Fibroblast of the conjunctiva (primary cell): ENCODE data around the gene NPL.

Experiments used
- DNase-seq: peaks from one replicate; pipeline ENCODE4 v3.0.0-alpha.2; 2010; ENCODE audit warnings: low read depth

Gene NPL

DNA sequence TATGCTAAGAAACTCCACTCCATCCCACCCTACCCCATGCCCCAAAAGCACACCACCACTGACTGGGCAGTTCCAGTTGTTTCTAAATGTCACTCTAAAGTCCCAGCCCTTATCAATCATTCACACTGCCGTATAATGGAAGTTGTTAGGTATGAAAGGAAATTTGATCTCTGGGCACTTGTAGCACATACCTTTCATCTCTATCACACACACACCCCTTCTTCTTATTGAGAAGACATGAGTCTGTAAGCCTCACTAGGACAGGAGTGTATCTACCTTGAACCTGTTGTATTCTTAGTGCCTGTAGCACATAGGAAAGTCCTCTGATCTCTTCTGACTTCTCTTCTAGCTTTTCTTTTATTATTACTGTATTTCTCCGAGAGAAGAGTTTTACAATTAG, 27.3 kb downstream of the NPL start:
- DNase-seq, result no peak

DNA sequence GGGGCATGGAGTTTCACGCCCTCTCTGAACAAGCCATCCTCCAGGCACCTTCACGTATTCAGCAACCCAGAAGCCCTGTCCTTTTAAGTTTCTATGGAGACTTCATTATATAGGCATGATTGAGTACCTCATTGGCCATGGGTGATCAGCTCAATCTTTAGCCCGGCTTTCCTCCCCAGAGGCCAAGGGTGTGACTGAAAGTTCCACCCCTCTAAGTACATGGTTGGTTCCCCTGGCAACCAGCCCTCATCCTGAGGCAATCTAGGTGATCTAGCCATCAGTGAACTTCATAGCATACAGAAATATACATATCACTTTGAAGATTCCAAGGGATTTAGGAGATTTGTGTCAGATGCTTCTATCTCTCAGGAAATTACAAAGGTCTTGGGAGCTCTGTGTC, 28.2 kb downstream of the NPL start:
- no peak for DNase-seq

DNA sequence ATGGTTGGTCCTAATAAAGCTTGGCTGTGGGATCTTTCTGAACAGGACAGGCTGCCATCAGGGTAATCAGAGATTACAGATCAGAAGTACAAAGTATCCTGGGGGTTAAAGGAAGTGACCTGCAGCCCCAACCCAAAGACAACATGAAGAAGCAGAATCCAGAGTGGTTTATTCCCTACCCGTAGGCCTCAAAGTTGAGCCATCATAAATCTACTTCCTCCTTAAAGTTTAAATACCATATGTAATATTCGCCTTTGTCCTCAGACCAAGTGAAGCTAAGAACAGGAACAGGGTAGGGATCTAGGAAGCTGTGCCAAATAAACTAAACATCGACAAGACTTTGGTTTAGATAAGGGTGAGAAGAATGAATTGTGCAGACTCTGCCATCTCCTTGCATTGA, 33.6 kb downstream of the NPL start:
- no peak for DNase-seq

DNA sequence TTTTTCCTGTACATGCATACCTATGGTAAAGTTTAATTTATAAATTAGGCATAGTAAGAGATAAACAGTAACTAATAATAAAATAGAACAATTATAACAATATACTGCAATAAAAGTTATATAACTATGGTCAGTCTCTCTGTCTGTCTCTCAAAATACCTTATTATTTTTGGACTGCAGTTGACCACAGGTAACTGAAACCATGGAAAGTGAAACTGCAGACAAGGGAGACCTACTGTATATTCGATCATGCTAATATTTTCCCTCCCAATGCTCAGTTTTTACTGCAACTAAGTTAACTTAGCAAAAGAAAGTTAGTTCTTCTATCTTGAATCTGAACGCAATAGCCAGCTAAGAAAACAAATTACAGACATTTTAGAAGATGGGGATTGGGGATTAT, 37.3 kb downstream of the NPL start:
- DNase-seq, result no peak

DNA sequence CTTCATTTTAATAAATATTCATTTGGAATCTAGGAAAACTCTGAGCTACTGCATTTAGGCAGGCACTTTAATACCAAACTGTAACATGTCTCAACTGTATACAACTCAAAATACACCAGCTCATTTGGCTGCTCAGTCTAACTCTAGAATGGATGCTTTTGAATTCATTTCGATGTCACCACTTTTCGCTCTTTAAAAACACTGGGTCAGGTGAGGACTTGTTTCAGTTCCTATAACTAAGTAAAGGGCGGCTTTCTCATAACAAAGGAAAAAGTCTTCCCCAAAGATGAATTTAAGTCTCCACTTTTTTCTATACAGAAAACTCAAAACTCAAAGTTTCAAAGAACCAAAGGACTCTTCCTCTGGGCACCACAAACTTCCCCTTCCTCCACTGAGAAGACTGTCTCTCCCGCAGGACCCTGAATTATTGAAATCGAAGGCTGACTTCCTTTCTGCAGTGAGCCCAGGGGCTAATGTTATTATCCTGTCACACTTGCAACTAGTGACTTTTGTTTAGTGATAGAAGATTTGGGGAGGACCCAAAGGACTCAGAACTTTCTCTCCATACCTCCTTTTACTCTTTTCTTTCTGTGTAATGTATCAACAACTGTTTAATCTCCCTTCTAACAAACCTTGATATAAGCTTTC, 39.8 kb downstream of the NPL start:
- DNase-seq, result no peak

DNA sequence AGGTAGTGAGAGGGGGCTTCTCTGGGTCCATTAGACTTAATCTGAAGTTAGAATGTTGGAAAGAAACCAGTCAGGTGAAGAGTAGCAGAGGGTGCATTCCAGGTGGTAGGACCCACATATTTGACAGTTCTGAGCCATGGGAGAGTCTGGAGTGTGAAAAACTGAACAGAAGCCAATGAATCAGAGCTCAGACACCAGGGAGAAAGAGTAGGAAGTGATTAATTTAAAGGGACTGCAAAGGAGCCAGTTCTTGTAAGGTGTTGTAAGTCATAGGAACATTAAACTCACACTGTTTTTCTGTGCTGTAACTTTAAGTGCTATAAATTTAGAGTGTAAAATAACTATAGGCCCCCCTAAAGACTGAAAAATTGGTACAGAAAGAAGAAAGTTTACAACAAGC, 43.7 kb downstream of the NPL start:
- DNase-seq, result no peak

DNA sequence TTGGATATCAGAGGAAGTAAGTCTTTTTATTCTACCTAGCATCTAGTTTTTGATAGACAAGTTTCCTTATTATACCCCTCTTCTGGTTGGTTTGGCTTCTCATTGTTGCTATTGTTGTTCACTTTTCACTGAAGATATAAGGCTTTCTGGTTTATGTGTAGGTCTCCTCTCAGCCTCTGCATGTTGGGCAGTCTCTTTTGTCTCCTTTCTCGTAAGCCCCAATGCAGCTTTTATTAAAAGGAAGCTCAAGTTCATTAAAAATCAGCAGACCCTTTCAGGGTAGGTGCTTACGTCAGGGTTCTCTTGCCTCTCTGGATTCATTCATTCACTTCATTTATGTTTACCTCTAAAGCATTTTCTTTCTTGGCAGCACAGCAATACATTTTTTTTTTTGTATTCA, 44.8 kb downstream of the NPL start:
- DNase-seq, result no peak

DNA sequence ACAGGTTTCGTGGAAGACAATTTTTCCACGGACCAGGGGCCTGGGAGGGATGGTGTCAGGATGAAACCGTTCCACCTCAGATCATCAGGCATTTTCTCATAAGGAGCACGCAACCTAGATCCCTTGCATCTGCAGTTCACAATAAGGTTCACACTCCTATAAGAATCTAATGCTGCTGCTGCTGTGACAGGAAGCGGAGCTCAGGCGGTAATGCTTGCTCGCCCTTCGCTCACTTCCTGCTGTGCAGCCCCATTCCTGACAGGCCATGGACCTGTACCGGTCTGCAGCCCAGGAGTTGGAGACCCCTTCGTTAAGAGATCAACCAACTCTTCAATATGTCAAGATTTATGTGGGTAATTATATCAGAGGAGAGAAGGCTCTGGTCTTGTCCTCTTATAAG, 46.2 kb downstream of the NPL start:
- DNase-seq, result no peak

DNA sequence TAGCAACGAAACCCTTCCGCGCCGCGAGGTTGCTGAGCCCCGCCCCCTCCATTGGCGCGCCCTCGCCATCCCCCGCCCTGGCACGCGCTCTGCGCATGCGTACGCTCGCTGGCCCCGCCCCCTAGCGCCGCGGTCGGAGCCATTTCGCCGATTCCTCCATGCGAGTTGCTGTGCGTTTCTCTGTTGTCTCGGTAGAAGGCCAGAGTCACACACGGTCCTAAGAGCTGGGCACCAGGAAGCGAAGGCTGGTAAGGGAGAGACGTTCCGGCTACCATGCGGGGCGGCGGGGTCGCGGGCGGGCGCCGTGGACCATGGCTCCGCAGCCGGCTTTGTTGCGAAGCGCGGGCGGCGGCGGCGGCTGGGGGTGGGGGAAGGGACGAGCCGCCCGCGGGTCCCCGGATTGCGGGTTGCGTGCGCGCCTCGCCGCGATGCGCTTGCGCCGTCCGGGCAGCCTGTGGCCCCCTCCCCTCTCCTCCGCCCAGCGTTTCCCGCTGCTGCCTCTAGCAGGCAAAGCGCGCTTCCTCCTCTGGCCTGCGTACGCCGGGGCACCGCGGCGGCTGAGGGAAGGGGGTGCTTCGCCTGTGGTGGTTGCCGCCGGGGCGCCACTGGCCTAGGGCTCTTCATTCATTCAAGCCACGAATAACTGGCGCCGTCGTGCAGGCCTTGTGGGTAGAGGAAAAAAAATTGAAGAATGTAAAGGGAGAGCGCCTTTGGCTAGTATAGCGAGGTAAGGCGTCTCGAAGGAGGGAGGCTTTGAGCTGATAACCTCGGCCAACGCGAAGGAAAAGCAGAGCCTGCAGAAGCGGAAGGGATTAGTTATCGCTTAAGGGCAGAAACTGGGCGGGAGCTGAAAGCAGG, 49.9 kb downstream of the NPL start, which contains the start of gene DHX9:
DHX9 (plus strand) TSS at position 139 of the 858 bp plus-strand sequence. CDS start 3,220 bp downstream, outside the sequence.
- peak; percentile 80 for DNase-seq

DNA sequence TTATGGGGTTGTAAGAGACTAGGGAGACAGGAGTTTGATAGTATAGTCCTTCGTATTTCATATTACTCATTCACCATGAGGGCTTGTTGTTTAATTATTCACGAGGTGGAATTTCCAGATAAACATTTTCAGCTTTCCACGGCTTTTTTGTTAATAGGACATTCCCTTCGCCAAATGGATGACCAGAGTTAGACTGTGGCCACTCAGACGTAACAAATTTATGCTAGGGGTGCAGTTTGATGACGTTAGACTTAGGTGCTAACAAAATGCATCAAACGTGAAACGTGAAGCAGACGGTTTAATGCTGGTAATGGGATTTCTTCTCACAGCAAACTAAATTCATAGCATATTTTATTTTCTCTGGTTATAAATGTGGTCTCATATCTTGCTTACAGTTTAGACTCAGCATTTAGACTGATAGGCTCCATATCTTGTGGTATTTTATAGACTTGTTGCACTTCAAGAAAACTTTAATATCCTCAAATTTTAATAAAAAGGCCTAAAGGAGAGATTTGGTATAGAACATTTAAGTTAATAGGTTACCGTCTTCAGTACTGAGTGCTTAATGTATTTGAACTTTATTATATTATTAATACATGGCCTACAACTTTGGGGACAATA, 51.9 kb downstream of the NPL start:
- DNase-seq, result no peak

DNA sequence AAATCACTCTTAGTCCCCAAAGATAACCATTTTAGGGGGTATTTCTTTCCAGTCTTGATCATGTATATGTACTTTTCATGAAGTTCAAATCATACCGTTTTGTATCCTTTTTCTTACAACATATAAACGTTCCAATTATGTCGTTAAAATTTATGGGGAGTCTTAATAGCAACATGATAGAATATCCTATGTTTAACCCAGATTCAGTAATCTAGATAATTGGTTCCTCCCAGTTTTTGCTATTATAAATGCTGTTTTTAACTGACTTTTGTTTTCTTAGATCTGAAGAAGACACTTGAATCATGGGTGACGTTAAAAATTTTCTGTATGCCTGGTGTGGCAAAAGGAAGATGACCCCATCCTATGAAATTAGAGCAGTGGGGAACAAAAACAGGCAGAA, 52.7 kb downstream of the NPL start:
- DNase-seq, result no peak

DNA sequence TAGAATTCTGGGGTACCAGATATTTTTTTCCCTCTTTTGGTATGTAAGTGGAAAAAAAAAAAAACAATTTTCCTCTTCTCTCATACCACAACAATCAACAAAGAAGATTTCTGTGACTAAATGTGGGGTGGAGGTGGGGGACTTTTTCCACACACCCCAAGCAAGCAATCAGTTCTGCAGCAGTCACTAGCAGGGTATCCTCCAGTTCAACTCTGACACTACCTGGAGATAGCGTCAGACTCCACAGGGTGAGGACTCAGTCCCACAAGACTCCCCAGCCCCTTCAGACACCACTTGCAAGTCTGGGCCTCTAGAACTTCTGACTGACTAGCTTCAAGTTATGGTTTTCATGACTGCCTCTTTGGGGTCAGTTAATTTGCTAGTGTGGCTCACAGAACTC, 55.8 kb downstream of the NPL start:
- DNase-seq, result no peak

DNA sequence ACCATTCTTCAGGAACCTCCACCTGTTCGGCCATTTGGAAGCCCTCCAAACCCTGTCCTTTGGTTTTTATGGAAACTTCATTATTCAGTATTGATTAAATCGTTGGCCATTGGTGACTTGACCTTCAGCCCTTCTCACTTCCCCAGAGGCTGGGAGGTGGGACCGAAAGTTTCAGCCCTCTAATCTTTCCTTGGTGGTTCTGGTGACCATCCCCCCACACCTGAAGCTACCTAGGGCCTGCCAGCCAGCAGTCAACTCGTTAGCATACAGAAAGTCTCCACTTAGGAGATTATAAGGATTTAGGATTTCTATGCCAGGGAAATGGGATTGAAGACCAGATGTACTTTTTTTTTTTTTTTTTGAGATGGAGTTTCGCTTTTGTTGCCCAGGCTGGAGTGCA, 56.3 kb downstream of the NPL start:
- no peak for DNase-seq

DNA sequence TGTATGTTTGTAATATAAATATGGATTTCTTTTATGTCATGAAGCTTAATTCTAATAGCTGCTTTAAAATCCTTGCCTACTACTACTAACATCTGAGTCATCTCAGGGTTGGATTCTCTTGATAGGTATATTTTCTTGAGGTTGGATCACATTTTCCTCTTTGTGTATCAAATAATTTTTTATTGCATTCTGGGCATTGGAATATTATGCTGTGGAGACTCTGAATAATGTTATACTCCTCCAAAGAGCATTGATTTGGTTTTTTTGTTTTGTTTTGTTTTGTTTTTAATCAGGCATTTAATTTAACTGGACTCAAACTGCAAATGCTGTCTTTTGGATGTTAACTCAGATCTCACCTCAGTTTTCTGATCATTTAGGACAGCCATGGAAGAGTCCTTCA, 57.5 kb downstream of the NPL start:
- no peak for DNase-seq

DNA sequence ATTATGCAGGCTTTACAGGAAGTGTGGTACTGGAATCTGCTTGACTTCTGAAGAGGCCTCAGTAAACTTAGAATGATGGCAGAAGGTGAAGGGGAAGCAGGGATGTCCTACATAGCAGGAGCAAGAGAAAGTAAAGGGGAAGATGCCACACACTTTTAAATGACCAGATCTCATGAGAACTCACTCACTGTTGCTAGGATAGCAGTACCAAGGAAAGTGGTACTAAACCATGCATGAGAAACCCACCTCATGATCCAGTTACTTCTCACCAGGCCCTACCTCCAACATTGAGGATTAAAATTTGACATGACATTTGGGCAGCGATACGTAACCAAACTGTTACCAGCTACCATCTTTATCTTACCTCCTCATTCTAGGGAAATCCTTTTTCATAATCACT, 59.2 kb downstream of the NPL start:
- no peak for DNase-seq

DNA sequence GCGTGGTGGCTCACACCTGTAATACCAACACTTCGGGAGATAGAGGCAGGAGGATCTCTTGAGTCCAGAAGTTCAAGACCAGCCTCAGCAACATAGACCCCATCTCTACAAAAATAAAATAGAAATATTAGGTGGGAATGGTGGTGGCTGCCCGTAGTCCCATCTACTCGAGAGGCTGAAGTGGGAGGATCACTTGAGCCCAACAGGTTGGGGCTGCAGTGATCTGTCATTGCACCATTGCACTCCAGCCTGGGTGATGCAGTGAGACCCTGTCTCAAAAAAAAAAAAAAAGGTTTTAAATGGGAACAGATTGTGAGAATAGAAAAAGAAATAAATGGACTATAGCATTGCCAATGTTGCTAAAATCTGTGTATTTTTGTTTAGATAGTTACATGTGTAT, 60.7 kb downstream of the NPL start:
- DNase-seq, result no peak

DNA sequence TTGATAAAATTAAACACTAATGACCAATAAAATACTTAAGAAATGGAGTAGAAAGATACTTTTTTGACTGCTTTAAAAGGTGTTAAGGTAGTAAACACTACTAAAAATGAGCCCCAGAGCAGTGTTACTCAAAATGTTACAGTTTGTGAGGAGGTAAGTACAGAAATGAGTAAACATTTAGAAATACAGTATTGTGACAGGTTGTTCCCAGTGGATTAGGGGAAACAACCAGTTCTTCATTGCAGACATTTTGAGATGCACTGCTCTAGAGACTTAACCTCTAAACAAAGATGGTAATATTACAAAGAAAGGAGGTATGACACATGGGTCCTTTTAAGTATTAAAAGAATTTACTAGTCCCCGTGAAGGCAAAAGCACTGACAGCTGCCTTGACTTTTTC, 62.3 kb downstream of the NPL start:
- DNase-seq, result no peak

DNA sequence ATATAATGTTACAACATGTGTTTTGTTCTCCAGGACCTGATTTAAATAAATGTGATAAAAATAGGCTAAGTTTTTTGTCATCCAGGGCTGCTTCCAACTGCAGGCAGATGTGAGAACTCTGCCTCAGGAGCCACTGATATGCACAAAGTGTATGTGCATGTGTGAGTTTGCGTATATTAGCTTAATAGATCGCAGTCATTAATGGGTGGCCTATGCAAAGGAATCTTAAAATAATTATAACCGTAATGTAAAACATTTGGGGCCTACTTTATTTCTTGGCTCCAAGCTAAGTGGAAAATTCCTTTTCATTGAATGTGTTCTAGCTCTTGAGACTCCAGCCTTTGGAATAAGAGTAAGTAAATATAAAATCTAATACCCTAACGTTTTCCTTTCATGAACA, 66.3 kb downstream of the NPL start:
- DNase-seq, result peak; percentile 51

DNA sequence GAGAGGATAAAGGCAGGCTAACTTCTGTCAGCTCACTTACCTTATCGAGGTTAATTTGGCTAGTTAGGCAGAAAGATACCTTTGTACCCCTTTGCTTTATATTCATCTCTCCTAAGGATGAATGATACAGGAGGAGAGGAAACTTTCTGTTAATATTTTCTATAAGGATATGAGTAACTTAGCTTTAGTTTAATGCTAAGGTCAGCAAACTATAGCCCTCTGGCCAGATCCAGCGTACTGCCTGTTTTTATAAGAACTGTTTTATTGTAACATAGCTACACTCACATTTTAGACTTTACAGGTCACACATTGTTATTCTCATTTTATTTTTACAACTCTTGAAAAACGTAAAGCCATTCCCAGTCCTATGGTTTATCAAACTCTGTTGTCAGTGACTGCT, 67.6 kb downstream of the NPL start:
- no peak for DNase-seq

DNA sequence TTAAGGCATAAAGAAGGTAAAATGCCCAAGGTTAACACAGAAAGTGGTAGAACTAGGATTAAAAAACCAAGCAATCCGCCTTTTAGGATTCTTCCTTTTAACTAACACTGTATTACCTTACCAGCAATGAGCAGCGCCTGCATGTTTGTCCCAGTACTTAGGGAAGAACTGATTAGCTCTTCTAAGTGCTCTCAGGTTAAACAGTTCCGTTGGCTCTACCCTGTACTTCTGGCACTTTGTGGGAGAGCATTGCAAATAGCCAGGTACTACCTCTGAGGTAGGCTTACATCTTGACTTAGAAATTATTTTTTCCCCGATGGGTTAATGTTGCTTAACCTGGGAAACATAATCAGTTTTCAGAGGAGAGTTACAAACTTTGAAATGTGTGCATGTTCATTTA, 71.1 kb downstream of the NPL start:
- DNase-seq, result no peak

DNA sequence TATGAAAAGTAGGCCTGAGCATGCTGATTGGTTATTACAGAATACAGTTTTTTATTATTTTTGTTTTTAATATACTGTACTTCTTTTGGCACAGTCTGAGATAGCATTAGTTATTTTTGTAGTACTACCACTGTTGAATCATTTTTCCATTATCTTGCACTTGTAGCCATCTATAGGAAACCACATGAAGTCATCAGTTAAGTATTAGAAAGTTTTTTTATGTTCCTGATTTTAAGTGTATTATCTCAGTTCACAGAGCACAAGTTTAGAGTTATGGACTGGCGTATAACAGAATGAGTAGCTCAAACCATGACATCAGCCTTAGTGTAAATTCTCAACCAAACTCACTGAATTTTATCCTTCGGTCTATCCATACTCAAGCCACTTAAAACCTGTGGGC, 72.4 kb downstream of the NPL start:
- no peak for DNase-seq

DNA sequence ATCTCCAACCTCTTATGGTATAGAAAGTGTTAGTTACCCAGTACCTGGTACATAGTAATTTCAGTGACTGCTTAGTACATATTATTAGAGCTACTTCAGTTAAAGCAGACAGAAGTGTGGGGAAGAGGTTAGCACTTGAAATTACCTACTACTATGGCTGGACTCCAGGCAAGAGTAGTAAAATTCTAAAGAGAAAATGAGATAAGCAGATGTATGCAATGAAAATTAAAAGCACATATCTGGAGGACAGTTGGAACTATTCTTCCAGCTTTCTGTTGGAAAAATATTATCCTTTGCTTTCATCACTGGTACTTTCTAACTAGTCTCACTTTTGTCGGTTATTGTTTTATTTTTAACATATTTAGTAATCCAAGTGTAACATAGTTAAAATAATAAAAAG, 73.3 kb downstream of the NPL start:
- no peak for DNase-seq

DNA sequence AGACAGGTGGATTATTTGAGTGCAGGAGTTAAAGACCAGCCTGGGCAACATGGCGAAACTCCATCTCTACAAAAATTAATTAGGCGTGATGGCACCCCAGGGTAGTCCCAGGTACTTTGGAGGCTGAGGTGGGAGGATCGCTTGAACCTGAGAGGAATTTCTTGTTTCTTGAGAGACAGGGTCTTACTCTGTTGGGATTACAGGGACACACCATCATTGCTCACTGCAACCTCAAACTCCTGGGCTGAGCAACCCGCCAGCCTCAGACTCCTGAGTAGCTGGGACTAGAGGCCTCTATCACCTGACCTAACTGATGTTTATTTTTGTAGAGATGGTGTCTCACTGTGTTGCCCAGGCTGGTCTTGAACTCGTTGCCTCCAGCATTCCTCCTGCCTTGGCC, 74.4 kb downstream of the NPL start:
- no peak for DNase-seq
